ENCODE results near the gene DGKI. TPM values are rescaled to one million over a fixed set of nuclear protein-coding genes. Genes with fewer than 3 reads are reported as not detected.
A peak's percentile ranks its signal among the peaks of the same experiment; 100 is the strongest.

The DGKI gene
- total and polyA plus RNA-seq, 2 of the 4 experiments (the other 2 are of a cell fraction) = 3.9 to 15.8 TPM

GRCh38 chr7:137342265-137342664 is 504.5 kb downstream of the DGKI start:
- no TSS peak for BruUV-seq (replicated peaks)
- DNase-seq = peak; percentile 49
- dilution Hi-C loops (cut with HindIII; ENCODE audit: low sequenced_read_pairs, unreplicated experiment) = no loop called here

More at GRCh38 chr7:137342265-137342664, 504.5 kb downstream of the DGKI start:
- no peaks in the 10 kb centered on the region for H3K9me3 ChIP-seq (ENCODE audit: control insufficient read depth, insufficient read depth, low read length)
- no peak overlapping the region for H3K18ac ChIP-seq (ENCODE audit: low read depth, low read length)
- H3K14ac ChIP-seq (replicated peaks; ENCODE audit: low read depth, low read length) = peak overlapping the region; percentile 73
- H3K56ac ChIP-seq (ENCODE audit: extremely low read depth, insufficient read depth, low read length) = no peak overlapping the region
- H3K27me3 ChIP-seq (ENCODE audit: control insufficient read depth, insufficient read depth, low read length) = no peaks in the 10 kb centered on the region
- H2BK5ac ChIP-seq (ENCODE audit: low read depth, low read length, poor library complexity, severe bottlenecking) = peak overlapping the region; percentile 61
- ChIA-PET CTCF (interaction anchor here (1.1 kb wide), 1 partner anchor 32 kb away, joined by 3 read pairs; no protein-coding TSS in a partner anchor), POLR2A (ENCODE audit: unreplicated experiment) (no interaction called here)
- H2AFZ ChIP-seq (replicated peaks; ENCODE audit: low read length, poor library complexity) = peak overlapping the region; percentile 69
- H3K36me3 ChIP-seq (ENCODE audit: control insufficient read depth, insufficient read depth, low read length) = 0 out of 2 replicates have a peak, but pooled peaks cover 4% of the 10 kb centered on the region
- H2BK120ac ChIP-seq (ENCODE audit: low read depth, low read length) = peak overlapping the region; percentile 10; the same call in 1 of the 2 replicates
- WGBS, 2 experiments (ENCODE audit: extremely low coverage in 2 of 2, insufficient read length in 1 of 2) = no CpG with 5 or more reads among the region's 3 CpGs
- peak overlapping the region; percentile 95 for H3K4me2 ChIP-seq (ENCODE audit: low read depth, low read length)
- no peak overlapping the region; the same call in 1 of the 2 replicates for H4K5ac ChIP-seq (ENCODE audit: low read depth, low read length)
- peak overlapping the region; percentile 59; the same call in 1 of the 2 replicates for H3K27ac ChIP-seq (ENCODE audit: insufficient read depth, low read length)
- H2BK15ac ChIP-seq (ENCODE audit: low read depth, low read length) = no peak overlapping the region; the same call in 2 of the 3 replicates
- in situ Hi-C loops (cut with MboI; ENCODE audit: low sequenced_read_pairs) = no loop called here
- no peak overlapping the region for H4K91ac ChIP-seq (ENCODE audit: insufficient read depth, low read depth, low read length)
- no peaks in the 10 kb centered on the region for H4K20me1 ChIP-seq (ENCODE audit: insufficient read depth, low read length)
- H2AK5ac ChIP-seq (ENCODE audit: low read depth, low read length) = peak overlapping the region; percentile 70; the same call in 1 of the 2 replicates
- H3K4ac ChIP-seq (ENCODE audit: low read depth, low read length) = peak overlapping the region; percentile 67
- H3K9me1 ChIP-seq (ENCODE audit: insufficient read depth, low read length) = no peaks in the 10 kb centered on the region
- H3K9ac ChIP-seq (ENCODE audit: low read depth, low read length) = peak overlapping the region; percentile 83
- no peak overlapping the region for H2BK20ac ChIP-seq (ENCODE audit: low read depth, low read length)
- ATAC-seq (ENCODE audit: low read depth) = peak; percentile 57
- no peak overlapping the region for H2AK9ac ChIP-seq (replicated peaks; ENCODE audit: low read depth, low read length, poor library complexity)
- intact Hi-C loops (cut with micrococcal nuclease) = loop anchor here (5.0 to 10.0 kb wide), 3 partner anchors 250 to 465 kb away; no protein-coding TSS in a partner anchor
- H3K23ac ChIP-seq (ENCODE audit: low read depth, low read length) = peak overlapping the region; percentile 35; the same call in 1 of the 2 replicates
- H3K4me1 ChIP-seq (ENCODE audit: control insufficient read depth, insufficient read depth, low read length) = no peaks in the 10 kb centered on the region; the same call in 1 of the 2 replicates
- no peak for TF ChIP-seq NFE2L2 (IDR thresholded peaks at IDR 0.05; ENCODE audit: low read depth, low read length)
- no peak for TF ChIP-seq CHD1 (IDR thresholded peaks at IDR 0.05; ENCODE audit: low read depth, low read length)
- no peak for TF ChIP-seq SMC3 (IDR thresholded peaks at IDR 0.05; ENCODE audit: low read depth, low read length)
- no peak for TF ChIP-seq RCOR1 (IDR thresholded peaks at IDR 0.05; ENCODE audit: insufficient replicate concordance, low read length)
- TF ChIP-seq CEBPB (IDR thresholded peaks at IDR 0.05; ENCODE audit: low read depth, low read length) = no peak
- no peak for TF ChIP-seq RAD21 (IDR thresholded peaks at IDR 0.05; ENCODE audit: low read length)
- TF ChIP-seq POLR2A (IDR thresholded peaks at IDR 0.05; ENCODE audit: low read depth, low read length) = no peak
- TF ChIP-seq MAFK (IDR thresholded peaks at IDR 0.05; ENCODE audit: low read depth, low read length) = no peak
- no peak for TF ChIP-seq MAZ (IDR thresholded peaks at IDR 0.05; ENCODE audit: borderline replicate concordance, low read depth, low read length)
- no peak for TF ChIP-seq MXI1 (IDR thresholded peaks at IDR 0.05; ENCODE audit: borderline replicate concordance, low read depth, low read length)
- no peak for TF ChIP-seq RFX5 (IDR thresholded peaks at IDR 0.05; ENCODE audit: low read depth, low read length)
- no peak for TF ChIP-seq BHLHE40 (IDR thresholded peaks at IDR 0.05; ENCODE audit: low read depth, low read length)
- no peak for TF ChIP-seq CTCF (conservative IDR thresholded peaks at IDR 0.05; ENCODE audit: low read depth, low read length)
- no peak for TF ChIP-seq ELK1 (IDR thresholded peaks at IDR 0.05; ENCODE audit: borderline replicate concordance, low read depth, low read length)
- H3K4me3 ChIP-seq (ENCODE audit: insufficient read depth, low read depth, low read length) = peak overlapping the region; percentile 79
- peak overlapping the region in 1 of 2 experiments; percentile 41; a peak in 2 of 4 replicates for H4K8ac ChIP-seq (ENCODE audit: low read depth in 2 of 2, low read length in 2 of 2)
- peaks cover 5 to 35% of the 10 kb centered on the region in 2 experiments for H3K79me1 ChIP-seq (ENCODE audit: low read depth in 1 of 2, low read length in 2 of 2)
